Stomach smooth muscle (tissue), 2 donors: ENCODE results near the gene UPF2.

Source experiments
- H3K27ac ChIP-seq: one replicate; pipeline ENCODE4 v1.7.0; 2013; ENCODE audit warnings: mild to moderate bottlenecking, low read length, inconsistent platforms
- H3K27me3 ChIP-seq, 2 donors: one replicate each; pipeline ENCODE4 v1.7.0; 2013; ENCODE audit warnings: low read length in 2 of 2; ENCODE audit not compliant: insufficient read depth in 2 of 2, control insufficient read depth in 1 of 2
- H3K36me3 ChIP-seq, 2 donors: one replicate each; pipeline ENCODE4 v1.7.0; 2013; ENCODE audit warnings: low read length in 2 of 2; ENCODE audit not compliant: control insufficient read depth in 2 of 2, insufficient read depth in 2 of 2
- H3K4me1 ChIP-seq: one replicate; pipeline ENCODE4 v1.7.0; 2013; ENCODE audit warnings: low read length; ENCODE audit not compliant: control insufficient read depth, insufficient read depth
- H3K4me3 ChIP-seq, 2 donors: one replicate each; pipeline ENCODE4 v1.7.0; 2013; ENCODE audit warnings: low read length in 2 of 2
- H3K9ac ChIP-seq, 2 donors: one replicate each; pipeline ENCODE4 v1.7.0; 2013; ENCODE audit warnings: low read length in 2 of 2, mild to moderate bottlenecking in 1 of 2
- H3K9me3 ChIP-seq, 2 donors: one replicate each; pipeline ENCODE4 v1.7.0; 2013; ENCODE audit warnings: low read length in 2 of 2; ENCODE audit not compliant: control insufficient read depth in 2 of 2
- donor health status: healthy.
- donor health status: Pancreatic carcinoma.

The UPF2 gene

DNA sequence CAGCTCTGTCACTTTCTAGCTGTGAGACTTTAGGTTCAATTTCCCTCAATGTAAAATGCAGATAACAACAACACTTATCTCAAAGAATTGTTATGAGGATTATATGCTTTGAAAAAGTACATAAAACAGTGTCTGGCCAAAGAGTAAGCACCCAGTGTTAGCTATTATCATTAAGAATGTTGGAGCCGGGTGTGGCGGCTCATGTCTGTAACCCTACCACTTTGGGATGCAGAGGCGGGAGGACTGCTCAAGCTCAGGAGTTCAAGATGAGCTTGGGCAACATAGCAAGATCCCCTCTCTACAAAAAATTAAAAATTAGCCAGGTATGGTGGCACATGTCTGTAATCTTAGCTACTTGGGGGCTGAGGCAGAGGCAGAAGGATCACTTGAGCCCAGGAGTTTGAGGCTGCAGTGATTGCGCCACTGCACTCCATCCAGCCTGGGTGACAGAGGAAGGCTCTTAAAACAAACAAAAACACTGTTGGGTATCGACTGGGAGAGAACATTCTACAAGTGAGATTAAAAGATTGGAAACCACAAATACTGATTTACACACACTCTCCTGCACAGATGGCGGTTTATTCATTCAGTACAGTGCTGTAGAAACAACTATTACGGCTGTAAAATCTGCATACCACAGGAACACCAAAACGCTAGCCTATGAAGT lies 112.2 kb downstream of the UPF2 start:
- no peak overlapping the region for H3K4me3 ChIP-seq
- no peaks in the 10 kb centered on the region for H3K27me3 ChIP-seq
- peaks cover 45% of the 10 kb centered on the region in 2 donors for H3K36me3 ChIP-seq
- H3K27ac ChIP-seq, result no peak overlapping the region
- no peaks in the 10 kb centered on the region for H3K4me1 ChIP-seq
- H3K9ac ChIP-seq, result no peak overlapping the region
- H3K9me3 ChIP-seq, result no peaks in the 10 kb centered on the region

DNA sequence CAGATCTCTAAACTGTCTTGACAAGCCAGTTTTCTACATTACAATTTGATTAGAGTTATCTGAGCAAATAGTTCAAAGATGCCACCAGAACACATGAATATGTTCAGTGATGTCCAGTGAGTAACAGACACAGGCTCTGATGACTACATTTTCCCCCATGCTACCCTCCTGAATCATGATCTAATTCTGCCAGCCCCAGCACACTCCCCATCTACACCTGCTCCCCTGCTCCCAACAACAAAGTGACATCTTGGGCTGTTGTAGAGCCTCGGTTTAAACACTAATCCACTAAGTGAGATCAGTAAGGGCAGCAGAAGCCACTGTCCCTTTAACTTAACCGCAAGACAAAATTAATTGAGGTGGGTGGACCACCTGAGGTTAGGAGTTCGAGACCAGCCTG lies 114.9 kb downstream of the UPF2 start:
- Histone ChIP-seq H3K4me1 (no peaks in the 10 kb centered on the region), H3K27ac (no peak overlapping the region), H3K9ac (no peak overlapping the region), H3K27me3 (no peaks in the 10 kb centered on the region), H3K9me3 (no peaks in the 10 kb centered on the region), H3K36me3 (peaks cover 36 to 40% of the 10 kb centered on the region in 2 donors), H3K4me3 (no peak overlapping the region)

DNA sequence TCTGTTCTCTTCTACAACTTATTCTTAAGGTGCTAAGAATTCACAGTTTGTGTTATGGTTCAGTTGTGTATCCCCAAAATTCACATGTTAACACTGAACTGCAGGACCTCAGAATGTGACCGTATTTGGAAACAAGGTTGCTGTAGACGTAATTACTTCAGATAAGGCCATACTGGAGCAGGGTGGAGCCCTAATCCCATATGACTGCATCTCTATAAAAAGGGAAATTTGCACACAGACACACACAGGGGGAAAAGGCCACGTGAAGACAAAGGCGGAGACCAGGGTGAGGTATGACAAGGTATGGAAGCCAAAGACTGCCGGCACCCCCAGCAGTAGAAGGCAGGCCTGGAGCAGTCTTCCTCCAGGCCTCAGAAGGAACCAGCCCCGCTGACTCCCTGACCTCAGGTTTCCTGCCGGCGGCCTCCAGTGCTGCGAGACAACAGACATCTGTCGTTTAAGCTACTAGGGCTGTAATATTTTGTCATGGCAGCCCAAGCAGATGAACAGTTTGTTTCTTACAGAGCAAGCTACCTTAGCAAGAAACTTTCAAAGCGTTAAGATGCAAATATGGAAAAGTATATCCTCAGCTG lies 120.7 kb downstream of the UPF2 start:
- Histone ChIP-seq H3K9ac (no peak overlapping the region), H3K27ac (no peak overlapping the region), H3K36me3 (peaks cover 30 to 32% of the 10 kb centered on the region in 2 donors), H3K27me3 (no peaks in the 10 kb centered on the region), H3K9me3 (no peaks in the 10 kb centered on the region), H3K4me1 (no peaks in the 10 kb centered on the region), H3K4me3 (no peak overlapping the region)

DNA sequence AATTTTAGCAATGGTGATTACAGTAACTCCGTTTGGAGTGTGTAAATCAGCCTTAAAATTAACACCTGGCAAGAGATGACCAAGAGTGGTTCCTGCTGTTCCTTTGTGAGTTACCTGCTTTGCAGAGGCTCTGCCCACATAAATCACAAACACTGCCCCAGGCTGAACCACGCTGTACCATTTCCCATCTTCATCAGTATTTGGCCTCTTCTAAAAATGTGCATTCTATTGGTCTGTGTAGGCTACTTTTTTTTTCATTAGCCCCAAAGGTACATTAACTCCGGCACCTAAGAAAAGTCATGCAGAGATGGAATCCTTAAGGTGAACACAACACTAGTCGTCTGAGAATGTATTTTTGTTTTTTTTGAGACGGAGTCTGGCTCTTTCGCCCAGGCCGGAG lies 123.3 kb downstream of the UPF2 start:
- no peaks in the 10 kb centered on the region for H3K27me3 ChIP-seq
- no peak overlapping the region for H3K9ac ChIP-seq
- no peak overlapping the region for H3K27ac ChIP-seq
- no peaks in the 10 kb centered on the region for H3K4me1 ChIP-seq
- H3K36me3 ChIP-seq, result peaks cover 14 to 26% of the 10 kb centered on the region in 2 donors
- H3K4me3 ChIP-seq, result no peak overlapping the region
- H3K9me3 ChIP-seq, result no peaks in the 10 kb centered on the region

DNA sequence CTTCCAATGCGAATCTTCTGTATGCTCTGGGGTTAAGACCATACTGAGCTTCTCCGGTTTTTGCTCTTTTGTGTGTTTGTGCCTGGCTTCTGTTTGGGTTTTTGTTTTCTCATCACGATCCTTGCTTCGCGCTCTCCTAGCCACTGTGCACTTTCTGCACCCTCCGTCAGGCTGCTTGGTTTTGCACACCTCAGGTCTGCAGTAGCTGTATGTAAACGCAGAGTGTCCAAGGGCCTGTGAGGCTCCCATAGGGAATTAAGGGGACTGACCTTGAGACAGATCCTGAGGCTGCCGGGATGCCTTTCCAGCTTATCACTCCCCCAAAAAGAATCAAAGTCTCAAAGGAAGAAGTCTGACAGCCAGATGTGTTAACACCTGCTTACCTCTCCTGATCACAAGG lies 124.2 kb downstream of the UPF2 start:
- H3K4me3 ChIP-seq, result no peak overlapping the region
- H3K27ac ChIP-seq, result no peak overlapping the region
- H3K9ac ChIP-seq, result no peak overlapping the region
- no peaks in the 10 kb centered on the region for H3K9me3 ChIP-seq
- H3K36me3 ChIP-seq, result peaks cover 14 to 26% of the 10 kb centered on the region in 2 donors
- H3K27me3 ChIP-seq, result no peaks in the 10 kb centered on the region
- H3K4me1 ChIP-seq, result no peaks in the 10 kb centered on the region

DNA sequence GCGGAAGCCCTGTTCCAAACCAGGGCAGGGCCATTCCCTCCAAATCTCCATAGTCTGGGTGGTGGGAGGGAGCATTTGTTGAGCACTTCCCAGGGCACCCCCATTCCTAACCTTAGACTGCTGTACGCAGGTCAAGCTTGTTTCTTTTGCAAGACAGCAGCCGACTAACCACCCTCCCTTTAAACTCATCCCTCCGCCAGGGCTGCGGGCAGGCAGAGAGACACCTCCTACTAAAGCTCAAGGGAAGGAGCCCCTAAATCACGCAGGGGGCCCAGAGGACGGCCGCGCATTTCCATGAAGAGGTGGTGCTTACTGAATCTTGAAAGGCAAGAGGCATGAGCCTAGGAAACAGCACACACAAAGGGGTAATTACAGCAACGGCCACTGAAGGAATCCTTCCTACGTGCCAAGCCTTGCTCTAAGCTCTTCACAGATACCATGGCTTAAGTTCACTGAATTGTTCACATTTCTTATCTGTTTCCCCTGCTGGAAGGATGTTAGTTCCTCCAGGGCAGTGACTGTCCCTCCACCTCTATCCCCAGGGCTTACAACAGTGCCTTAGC lies 129.4 kb downstream of the UPF2 start:
- Histone ChIP-seq H3K27ac (no peak overlapping the region), H3K4me1 (no peaks in the 10 kb centered on the region)

DNA sequence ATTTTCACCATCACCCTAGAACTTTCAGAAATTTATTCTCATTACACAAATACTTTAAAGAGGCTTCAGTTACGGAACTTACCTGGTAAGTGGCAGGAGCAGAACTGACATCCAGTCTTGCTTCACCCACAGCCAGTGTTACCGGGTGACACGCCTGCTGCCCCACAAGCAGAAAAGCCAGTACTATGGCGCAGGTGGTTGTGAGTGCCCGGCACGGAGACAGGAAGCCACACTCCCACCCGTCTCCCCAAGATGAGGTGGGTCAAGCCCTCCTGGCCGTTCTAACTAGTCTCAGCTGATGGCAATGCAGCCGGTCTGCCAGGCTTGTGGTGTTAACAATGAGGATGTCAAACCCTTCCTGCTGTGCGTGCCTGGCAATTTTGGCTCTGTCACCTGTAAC lies 132.5 kb downstream of the UPF2 start:
- Histone ChIP-seq H3K4me3 (no peak overlapping the region), H3K27me3 (peaks cover 0 to 2% of the 10 kb centered on the region in 2 donors)

More for the DNA sequence above, 129.4 kb downstream of the UPF2 start:
- Histone ChIP-seq H3K9ac (no peak overlapping the region), H3K27me3 (peaks cover 0 to 2% of the 10 kb centered on the region in 2 donors), H3K9me3 (no peaks in the 10 kb centered on the region), H3K36me3 (no peaks in the 10 kb centered on the region), H3K4me3 (no peak overlapping the region)

DNA sequence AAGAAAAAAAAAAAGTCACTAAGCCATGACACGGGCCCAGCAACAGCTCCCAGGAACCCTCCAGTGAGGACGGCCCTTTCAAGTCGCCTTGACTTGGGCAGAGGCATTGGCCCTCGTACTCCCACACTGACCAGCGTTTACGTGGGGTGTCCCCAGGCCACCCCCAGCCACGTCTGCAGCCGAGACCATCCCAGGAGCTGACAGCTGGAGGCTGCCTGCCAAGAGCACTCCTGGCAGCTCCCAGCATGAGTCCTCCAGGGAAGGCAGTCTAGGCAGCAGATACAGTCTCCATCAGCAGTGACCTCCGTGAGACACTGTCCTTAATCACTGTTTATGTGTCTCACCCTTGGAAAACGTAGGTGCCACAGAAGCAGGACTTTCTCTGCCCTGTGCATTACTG lies 133.0 kb downstream of the UPF2 start:
- Histone ChIP-seq H3K4me1 (no peaks in the 10 kb centered on the region), H3K27ac (no peak overlapping the region), H3K9ac (no peak overlapping the region)

More for the DNA sequence above, 132.5 kb downstream of the UPF2 start:
- H3K27ac ChIP-seq, result no peak overlapping the region
- H3K36me3 ChIP-seq, result no peaks in the 10 kb centered on the region
- no peak overlapping the region for H3K9ac ChIP-seq
- no peaks in the 10 kb centered on the region for H3K9me3 ChIP-seq
- H3K4me1 ChIP-seq, result no peaks in the 10 kb centered on the region

DNA sequence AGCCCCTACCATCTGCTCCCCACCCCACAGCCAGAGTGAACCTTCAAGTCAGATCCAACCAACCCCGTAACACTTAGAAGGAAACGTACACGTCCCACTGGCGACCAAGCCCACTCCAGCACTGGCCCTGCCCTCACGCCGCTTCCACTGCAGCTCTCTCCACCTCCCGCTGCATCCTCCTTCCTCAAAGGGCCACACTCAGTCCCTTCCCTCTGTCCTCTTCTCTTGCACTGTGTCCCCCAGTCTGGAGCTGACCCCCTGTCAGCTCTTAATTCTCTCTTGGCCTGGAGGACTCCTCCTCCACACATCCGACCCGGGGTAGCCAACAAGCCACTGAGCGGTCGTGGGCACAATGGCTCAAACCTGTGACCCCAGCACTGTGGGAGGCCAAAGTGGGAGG lies 133.6 kb downstream of the UPF2 start:
- Histone ChIP-seq H3K9ac (no peak overlapping the region), H3K9me3 (no peaks in the 10 kb centered on the region), H3K36me3 (no peaks in the 10 kb centered on the region), H3K4me3 (no peak overlapping the region), H3K27me3 (peaks cover 0 to 2% of the 10 kb centered on the region in 2 donors), H3K27ac (no peak overlapping the region), H3K4me1 (no peaks in the 10 kb centered on the region)

More for the DNA sequence above, 133.0 kb downstream of the UPF2 start:
- Histone ChIP-seq H3K36me3 (no peaks in the 10 kb centered on the region), H3K9me3 (no peaks in the 10 kb centered on the region), H3K4me3 (no peak overlapping the region), H3K27me3 (peaks cover 0 to 2% of the 10 kb centered on the region in 2 donors)

DNA sequence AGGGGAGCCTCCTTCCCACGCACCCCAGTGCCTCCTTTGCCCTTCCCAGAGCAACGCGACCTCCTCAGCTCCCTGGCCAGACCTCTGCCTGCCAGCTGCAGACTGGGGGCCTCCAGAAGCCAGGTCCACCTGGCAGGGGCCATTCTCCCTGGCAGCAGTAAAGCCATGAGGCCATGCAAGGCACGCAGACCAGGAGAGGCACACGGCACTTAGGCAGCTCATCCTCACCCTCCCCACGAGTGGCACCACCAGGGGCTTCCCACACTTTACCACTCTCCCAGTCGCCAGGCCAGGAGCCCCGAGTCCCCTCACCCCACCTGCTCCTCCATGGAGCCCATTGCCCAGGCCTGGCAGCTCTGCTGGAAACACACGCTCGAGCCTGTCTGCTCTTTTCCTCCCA lies 134.1 kb downstream of the UPF2 start:
- peaks cover 0 to 2% of the 10 kb centered on the region in 2 donors for H3K27me3 ChIP-seq
- no peaks in the 10 kb centered on the region for H3K4me1 ChIP-seq
- no peak overlapping the region for H3K27ac ChIP-seq
- H3K9me3 ChIP-seq, result no peaks in the 10 kb centered on the region
- H3K9ac ChIP-seq, result no peak overlapping the region
- no peak overlapping the region for H3K4me3 ChIP-seq
- no peaks in the 10 kb centered on the region for H3K36me3 ChIP-seq

DNA sequence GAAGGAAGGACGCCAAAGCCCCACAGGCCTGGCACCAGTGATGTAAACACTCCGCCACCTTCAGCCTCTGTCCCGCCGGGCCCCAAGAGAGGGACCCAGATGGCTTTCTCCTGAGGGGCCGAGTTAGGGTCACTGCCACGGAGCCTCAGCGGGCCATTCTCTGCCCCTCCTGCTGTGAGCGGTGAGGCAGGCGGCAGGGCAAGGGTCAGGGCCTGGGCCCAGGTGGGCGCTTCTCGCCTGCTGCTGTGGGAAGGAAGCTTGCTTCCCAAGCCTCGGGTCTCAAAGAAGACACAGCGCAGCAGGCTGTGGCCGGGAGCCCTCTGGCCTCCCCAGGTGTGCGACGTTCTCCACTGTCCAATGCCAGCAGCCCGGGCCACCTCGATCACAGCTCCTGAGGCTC lies 134.7 kb downstream of the UPF2 start:
- Histone ChIP-seq H3K27me3 (peaks cover 0 to 2% of the 10 kb centered on the region in 2 donors), H3K36me3 (no peaks in the 10 kb centered on the region), H3K4me1 (no peaks in the 10 kb centered on the region), H3K4me3 (no peak overlapping the region), H3K27ac (no peak overlapping the region), H3K9me3 (no peaks in the 10 kb centered on the region), H3K9ac (no peak overlapping the region)
